GM19193 (cell line): ENCODE data around the gene PLCH1.

Experiments used
- POLR2A ChIP-seq: IDR thresholded peaks from 4 replicates; pipeline ENCODE4 v1.6.1; 2011; ENCODE audit not compliant: insufficient read depth, insufficient read length; ENCODE audit errors: extremely low read depth

Gene PLCH1

GRCh38 chr3:155334914-155335723 lies 409.8 kb downstream of the PLCH1 start:
- no peak for TF ChIP-seq POLR2A

DNA sequence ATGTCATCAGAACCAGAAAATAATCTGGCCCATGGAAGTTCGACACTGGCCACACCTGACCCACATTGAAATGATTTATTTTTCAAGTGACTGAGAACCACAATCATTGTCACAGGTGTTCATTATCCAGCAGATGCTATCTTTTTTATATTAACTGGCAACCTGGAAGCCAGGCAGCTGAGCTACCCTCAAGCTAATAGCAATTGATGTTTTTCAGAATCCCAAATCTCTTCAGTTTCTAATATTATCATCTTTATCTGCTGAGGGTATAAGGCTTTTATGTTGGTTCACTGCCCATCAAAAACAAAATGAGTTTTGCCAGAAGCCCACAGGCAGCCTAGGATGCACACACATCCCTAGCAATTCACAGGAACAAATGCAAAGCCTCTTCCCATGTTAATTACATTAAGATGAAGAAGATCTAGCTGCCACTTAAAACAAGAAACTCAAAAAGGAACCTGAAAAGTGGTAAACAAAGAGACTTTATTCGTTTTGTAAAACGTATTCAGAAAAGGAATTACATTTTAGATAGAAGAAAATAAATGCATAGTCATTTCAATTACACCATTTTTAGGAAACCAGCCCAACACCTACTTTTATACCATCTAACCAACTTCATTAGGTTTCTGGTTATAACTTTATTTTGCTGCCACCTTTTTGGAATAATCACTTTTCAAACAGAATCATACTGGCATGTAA lies 410.5 kb downstream of the PLCH1 start:
- TF ChIP-seq POLR2A = no peak

DNA sequence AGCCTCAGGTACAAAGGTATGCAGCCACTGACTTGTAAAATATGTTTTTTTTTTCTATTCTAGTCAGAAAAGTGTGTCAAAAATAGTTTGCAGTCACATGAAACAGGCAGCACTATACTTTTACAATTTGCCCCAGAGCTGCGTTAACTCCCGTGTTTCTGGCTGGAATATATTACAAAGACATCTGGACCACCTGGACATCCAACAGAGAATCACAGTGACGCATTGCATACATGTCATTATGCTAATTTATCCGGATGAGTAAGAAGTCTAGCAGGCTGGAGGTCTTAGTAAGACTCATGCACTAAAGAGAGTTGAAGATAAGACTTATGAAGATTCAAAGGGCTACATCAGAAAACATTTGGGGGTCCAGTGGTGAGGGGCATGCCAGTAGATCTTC lies 412.2 kb downstream of the PLCH1 start:
- no peak for TF ChIP-seq POLR2A

GRCh38 chr3:155331078-155331477 lies 413.8 kb downstream of the PLCH1 start:
- TF ChIP-seq POLR2A = no peak

- TF ChIP-seq POLR2A = no peak
Observed at GRCh38 chr3:155330370-155330769, 414.5 kb downstream of the PLCH1 start.

DNA sequence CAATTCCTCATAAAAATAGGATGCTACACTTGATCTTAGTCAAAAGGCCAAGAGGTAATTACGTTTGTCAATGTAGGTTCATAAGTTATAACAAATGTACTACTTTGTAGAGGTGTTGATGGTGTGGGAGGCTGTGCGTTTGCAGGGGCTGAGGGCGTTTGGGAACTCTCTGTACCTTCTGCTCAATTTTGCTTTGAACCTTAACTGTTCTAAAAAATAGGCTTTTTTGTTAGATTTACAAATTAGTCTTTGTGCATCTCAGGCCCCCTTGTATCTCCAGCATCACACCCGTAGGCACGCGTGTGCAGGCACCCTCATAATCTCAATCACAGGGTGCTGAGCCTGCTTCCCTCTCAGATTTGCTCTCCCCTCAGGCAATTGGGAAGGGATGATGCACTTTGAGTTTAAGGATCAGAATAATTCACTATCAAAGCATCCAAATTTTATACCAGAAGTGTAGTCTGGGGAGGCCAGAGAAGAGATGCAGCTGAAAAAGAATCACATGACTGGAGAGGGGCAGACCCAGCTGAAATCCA lies 415.3 kb downstream of the PLCH1 start:
- no peak for TF ChIP-seq POLR2A

DNA sequence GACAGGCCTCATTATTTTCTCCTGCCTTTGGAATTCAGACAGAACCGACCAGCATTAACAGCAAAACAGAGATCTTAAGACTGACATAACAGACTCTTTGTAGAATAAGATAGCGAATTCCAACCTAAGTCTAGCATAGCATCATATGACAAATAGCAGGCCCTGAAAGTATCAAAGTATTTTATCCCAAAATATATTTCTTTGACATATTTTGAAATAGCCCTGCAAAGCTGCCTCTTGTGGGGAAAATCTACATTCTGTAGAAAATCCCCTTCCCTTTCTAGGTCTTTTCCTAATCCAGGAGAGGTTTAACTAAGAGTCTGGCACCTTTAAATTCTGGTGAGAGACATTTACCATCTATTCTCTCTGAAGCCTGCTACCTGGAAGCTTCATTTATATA lies 417.0 kb downstream of the PLCH1 start:
- TF ChIP-seq POLR2A = no peak

DNA sequence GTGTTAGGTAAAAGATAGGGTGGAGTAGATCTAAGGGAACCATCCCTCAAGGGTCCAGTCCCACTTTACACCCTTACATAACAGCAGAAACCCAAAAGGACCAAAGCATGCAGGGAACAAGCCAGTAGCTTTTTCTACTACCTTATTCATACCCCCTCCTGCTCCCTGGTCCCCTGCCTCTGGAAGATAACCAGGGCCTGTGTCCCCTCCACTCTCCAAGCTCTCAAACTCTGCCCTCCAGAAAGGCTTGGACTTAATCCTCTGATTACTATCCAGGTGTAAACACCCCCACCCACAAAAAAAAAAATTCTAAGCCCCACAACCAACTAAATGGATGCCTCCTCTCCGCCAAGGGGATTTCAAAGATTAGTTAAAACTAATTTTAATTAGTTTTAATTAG lies 417.4 kb downstream of the PLCH1 start:
- no peak for TF ChIP-seq POLR2A

GRCh38 chr3:155326901-155327300 lies 418.0 kb downstream of the PLCH1 start:
- no peak for TF ChIP-seq POLR2A

DNA sequence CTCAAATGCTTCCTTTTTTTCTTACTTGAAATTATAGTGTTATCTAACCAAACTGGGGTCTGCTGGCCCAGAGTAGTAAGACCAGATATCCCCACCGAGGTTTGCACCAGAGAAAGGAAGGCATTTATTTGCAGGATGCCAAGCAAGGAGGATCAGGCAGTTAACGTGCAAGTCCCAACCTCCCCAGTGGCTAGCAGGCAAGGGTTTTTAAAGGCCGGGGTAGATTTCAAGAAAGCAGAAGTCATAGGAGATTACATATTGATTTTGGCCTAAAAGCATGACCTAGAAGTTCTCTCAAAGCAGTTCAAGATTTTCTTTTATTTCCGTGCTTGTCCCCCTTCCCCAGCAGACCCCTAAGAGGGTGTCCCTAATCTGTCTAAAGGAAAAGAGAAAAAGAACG lies 418.6 kb downstream of the PLCH1 start:
- no peak for TF ChIP-seq POLR2A
